HS-27A (cell line): ENCODE data around the gene SERAC1.
"Not testable (repeated sequence)": the region's sequence is repeated elsewhere in the genome, so short reads cannot be mapped to it uniquely, and the experiment has no call there.

ENCODE experiments used
- DNase-seq: peaks from one replicate; pipeline ENCODE4 v3.0.0-alpha.2; 2012; ENCODE audit warnings: low read depth, missing footprints

The SERAC1 gene

DNA sequence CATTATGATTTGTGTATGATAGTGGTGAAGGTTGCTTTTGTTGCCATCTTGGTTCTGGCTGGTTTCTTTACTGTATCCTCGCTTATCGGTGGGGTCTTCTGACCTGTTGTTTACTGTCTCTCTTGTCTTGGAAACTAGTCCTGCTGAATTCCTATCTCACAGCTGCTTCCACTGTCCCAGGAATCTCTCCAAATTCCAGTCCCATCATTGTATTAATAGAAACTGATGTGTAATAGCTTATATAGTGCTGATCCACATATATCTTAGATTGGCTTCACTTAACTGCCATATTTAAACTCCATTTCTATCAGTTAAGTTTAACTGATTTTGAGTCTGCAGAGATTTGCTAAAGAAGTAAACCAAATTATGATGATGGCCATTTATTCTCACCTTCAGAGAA, 6.0 kb upstream of the SERAC1 start:
- no peak for DNase-seq

GRCh38 chr6:158172001-158172400, 3.9 kb upstream of the SERAC1 start:
- no peak for DNase-seq

DNA sequence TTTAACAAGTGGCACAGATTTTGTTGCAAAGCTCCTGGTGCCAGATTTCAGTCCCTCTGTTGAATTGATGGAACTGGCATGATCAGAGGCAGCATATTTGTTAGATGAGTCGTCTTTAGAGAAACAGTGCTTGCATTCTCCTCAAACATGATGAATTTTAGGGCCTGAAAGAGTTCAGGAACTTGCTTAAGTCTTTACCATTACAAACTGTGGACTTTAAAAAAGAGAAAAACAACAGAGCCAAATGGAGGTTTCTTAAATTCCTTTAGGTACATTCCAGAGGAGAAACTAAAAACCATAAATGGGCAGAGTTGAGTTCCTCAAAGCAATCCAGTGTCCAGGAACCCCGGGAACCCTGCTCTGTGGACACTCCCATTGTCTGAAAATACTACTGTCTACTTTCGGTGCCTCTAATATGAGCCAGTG, 2.6 kb upstream of the SERAC1 start:
- peak; percentile 92 for DNase-seq

- DNase-seq: not testable (repeated sequence)
Observed at GRCh38 chr6:158169634-158170033, 1.6 kb upstream of the SERAC1 start.

DNA sequence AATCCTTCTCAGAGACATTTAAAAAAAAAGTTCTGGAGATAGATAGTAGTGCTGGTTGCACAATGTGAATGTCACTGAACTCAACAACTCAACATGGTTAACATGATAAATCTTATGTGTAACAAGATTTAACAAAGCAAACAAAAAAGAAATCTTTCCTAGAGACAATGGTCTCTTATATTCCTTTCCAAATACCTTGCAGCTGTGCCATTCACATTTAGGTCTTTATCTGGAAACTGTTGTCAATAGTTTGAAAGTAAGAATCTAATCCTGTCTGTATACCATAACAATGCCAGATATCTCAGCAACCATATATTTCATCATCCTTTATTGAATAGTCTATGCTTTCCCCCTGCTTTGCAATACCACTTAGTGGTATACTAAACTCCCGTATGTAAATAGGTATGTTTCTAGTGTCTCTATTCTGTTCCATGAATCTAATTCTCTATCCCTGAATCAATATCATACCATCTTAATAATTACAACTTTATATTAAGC, 2.1 kb downstream of the SERAC1 start:
- no peak for DNase-seq

GRCh38 chr6:158164579-158165170, 3.4 kb downstream of the SERAC1 start:
- DNase-seq: no peak

DNA sequence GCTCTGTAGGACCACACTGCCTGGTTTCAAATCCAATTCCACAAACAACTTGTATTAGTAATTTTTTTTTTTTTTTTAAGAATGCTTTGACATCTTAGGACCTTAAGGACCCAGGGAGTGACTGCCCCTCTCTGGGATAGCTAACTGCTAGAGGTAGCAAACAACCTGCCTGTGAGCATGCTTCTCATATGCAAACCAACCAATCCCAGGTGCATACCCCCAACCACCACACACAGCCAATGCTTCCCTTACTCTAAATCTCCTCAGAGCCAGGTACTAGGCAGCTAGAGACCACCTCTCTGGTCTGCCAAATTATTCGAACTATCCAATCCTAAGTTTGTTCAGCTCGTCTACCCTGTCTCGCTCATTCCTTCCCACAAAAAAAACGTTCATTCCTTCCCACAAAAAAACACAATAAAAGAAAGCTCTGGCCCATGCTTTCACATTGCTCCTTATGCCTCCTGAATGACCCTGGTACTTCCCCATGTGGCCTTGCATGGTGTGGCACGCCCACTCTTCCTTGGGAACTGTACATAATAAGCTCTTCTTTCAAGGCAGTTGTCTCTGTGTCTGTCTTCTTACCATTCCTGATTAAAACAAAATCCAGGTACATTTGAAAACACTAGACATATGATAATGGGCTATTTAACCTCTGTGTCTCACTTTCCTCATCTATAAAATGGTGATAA, 6.4 kb downstream of the SERAC1 start:
- no peak for DNase-seq

- DNase-seq: no peak
Observed at GRCh38 chr6:158160932-158161539, 7.0 kb downstream of the SERAC1 start.

- no peak for DNase-seq
Observed at GRCh38 chr6:158158748-158159147, 9.3 kb downstream of the SERAC1 start.

- no peak for DNase-seq
Observed at GRCh38 chr6:158158123-158158522, 9.9 kb downstream of the SERAC1 start.

DNA sequence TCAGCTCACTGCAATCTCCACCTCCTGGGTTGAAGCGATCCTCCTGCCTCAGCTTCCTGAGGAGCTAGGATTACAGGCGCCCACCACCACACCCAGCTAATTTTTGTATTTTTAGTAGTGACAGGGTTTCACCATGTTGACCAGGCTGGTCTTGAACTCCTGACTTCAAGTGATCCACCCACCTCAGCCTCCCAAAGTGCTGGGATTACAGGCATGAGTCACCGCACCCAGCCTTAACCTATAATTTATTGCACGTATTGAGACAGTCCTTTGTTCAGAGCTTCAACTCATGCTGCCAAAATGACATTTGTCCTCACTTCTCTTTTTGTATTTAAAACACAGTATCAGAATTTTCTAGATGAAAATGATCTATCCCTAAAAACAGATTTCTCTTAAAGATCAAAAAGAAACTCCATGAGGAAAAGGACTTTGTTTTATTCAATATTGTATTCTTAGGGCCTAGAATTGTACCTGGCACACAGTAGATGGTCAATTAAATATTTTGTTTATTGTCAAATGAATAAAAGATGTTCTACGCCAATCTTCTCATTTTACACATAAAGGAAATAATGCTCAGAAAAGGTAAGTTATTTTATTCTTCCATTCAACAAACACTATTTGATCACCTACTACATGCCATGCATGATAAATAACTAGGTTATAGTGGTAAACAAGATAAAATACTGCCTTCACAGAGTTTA, 10.8 kb downstream of the SERAC1 start:
- DNase-seq: no peak

- no peak for DNase-seq
Observed at GRCh38 chr6:158154816-158155215, 13.2 kb downstream of the SERAC1 start.

DNA sequence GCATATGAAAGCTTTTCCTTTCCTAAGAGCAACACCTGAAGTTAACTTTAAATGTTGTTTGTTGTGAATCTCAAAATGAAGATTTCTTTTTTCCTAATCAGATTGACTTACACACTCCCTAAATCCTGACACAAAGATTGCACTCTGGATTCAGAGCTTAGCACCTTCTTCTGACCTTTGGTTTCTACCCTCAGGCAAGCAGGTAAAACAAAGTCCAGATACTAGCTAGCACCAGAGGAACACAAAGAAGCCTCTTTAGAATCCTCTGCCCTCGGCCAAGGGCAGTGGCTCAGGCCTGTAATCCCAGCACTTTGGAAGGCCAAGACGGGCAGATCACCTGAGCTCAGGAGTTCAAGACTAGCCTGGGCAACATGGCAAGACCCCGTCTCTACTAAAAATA, 14.5 kb downstream of the SERAC1 start:
- DNase-seq: no peak

DNA sequence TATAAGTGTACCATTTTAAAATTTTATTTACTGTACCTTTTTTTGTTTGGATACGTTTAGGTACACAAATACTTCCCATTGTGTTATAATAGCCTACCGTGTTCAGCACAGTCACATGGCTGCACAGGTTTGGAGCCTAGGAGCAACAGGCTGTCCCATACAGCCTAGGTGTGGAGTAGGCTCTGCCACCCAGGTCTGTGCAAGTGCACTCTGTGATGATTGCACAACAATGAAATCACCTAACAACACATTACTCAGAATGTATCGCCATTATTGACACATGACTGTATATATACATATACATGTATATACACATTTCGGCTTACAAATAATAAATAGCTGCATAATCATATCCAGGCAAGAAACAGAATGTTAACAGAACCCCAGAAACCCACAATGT, 15.4 kb downstream of the SERAC1 start:
- no peak for DNase-seq

- not testable (repeated sequence) for DNase-seq
Observed at GRCh38 chr6:158152025-158152424, 16.0 kb downstream of the SERAC1 start.

- no peak for DNase-seq
Observed at GRCh38 chr6:158150701-158151100, 17.4 kb downstream of the SERAC1 start.

GRCh38 chr6:158149641-158150040, 18.4 kb downstream of the SERAC1 start:
- DNase-seq: no peak

DNA sequence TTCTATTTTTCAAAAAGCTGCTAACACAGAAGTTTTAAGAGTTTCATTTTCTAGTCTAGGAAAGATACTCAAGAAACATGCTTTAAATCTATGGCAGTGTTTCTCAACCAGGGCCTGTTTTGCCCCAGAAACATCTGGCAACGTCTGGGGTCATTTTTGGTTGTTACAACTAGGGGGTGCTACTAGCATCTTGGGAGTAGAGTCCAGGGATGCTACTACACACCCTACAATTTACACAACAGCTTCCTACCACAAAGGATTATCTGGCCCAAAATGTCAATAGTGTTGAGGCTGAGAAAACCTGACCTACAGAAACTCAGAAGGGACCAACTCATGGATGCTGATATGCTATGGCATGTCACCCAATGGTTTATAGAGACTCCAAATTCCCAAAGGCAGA, 24.4 kb downstream of the SERAC1 start:
- DNase-seq: no peak

- DNase-seq: no peak
Observed at GRCh38 chr6:158142789-158143188, 25.3 kb downstream of the SERAC1 start.

GRCh38 chr6:158131926-158132325, 36.1 kb downstream of the SERAC1 start:
- no peak for DNase-seq

GRCh38 chr6:158125271-158125670, 42.8 kb downstream of the SERAC1 start:
- DNase-seq: no peak

DNA sequence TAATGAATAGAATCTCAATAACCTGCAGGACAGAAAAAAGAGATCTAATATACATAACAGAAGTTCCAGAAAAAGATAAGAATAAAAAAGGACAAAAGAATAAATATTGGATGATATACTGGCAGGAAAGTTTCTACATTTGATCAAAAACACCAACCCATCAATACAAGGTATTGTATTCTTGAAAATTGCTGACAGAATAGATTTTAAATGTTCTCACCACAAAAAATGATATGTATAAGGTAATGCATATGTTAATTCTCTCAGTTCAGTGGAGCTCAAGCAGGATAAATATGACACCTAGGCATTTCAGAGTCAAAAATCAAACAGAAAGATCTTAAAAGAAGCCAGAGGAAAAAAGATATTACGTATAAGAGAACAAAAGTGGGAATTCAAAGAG, 43.8 kb downstream of the SERAC1 start:
- DNase-seq: no peak

DNA sequence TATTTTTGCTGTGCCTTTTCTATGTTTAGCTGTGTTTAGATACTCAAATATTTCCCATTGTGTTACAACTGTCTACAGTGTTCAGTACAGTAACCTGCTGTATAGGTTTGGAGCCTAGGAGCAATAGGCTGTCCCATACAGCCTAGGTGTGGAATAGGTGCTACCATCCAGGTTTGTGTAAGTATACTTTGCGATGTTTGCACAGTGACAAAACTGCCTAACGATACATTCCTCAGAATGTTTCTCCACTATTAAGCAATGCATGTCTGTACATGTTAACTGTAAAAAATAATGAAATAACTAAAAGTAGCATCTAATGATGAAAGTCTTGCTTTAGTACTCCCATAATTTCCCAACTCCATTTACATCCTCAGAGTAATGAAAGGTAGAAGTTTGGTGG, 46.0 kb downstream of the SERAC1 start:
- DNase-seq: no peak
